Natural killer cell (primary cell): ENCODE results near the gene CHCHD4. TPM values are rescaled to one million over a fixed set of nuclear protein-coding genes. Genes with fewer than 3 reads are reported as not detected.

Source experiments
- ATAC-seq, 3 donors: fragments of 150-1000 bp in 2 of 3; fragments of 200-7000 bp in 1 of 3; cut with Tn5 transposase; 1 replicate in 1 of 3; 2 replicates in 2 of 3; pipeline ENCODE4 v1.10.0; 2021; ENCODE audit warnings: mild to moderate bottlenecking in 2 of 3, moderate library complexity in 2 of 3
- DNase-seq, 2 donors: peaks; one replicate each; pipeline versions ENCODE4 v3.0.0 to v3.0.0-alpha.2; 2013 to 2021; ENCODE audit warnings: mixed read lengths in 1 of 2
- H3K27ac ChIP-seq: one replicate; pipeline ENCODE4 v1.5.1; 2013; ENCODE audit warnings: mild to moderate bottlenecking, low read length
- H3K27me3 ChIP-seq: one replicate; pipeline ENCODE4 v1.6.1; 2013; ENCODE audit warnings: low read length; ENCODE audit not compliant: control insufficient read depth, insufficient read depth
- H3K36me3 ChIP-seq: one replicate; pipeline ENCODE4 v1.6.1; 2013; ENCODE audit warnings: low read length; ENCODE audit not compliant: control insufficient read depth, insufficient read depth
- H3K4me1 ChIP-seq: one replicate; pipeline ENCODE4 v1.6.1; 2013; ENCODE audit warnings: low read length; ENCODE audit not compliant: control insufficient read depth, insufficient read depth
- H3K4me3 ChIP-seq: one replicate; pipeline ENCODE4 v1.5.1; 2013; ENCODE audit warnings: low read length
- H3K9me3 ChIP-seq: one replicate; pipeline ENCODE4 v1.6.1; 2013; ENCODE audit warnings: low read length; ENCODE audit not compliant: control insufficient read depth, insufficient read depth
- H3K27ac Mint-ChIP-seq, 2 donors: one replicate each; pipeline ENCODE4 v1.8.0; 2022; ENCODE audit warnings: mild to moderate bottlenecking in 2 of 2, mixed read lengths in 2 of 2, moderate library complexity in 1 of 2
- H3K27me3 Mint-ChIP-seq, 2 donors: one replicate each; pipeline ENCODE4 v1.8.0; 2022; ENCODE audit warnings: low read depth in 2 of 2, mixed read lengths in 2 of 2
- H3K36me3 Mint-ChIP-seq: one replicate; pipeline ENCODE4 v1.8.0; 2022; ENCODE audit warnings: mixed read lengths
- H3K4me1 Mint-ChIP-seq, 2 donors: one replicate each; pipeline ENCODE4 v1.8.0; 2022; ENCODE audit warnings: mixed read lengths in 2 of 2
- H3K4me3 Mint-ChIP-seq: one replicate; pipeline ENCODE4 v1.8.0; 2022; ENCODE audit warnings: mild to moderate bottlenecking, moderate library complexity, mixed read lengths
- H3K9me3 Mint-ChIP-seq, 2 donors: one replicate each; pipeline ENCODE4 v1.8.0; 2022; ENCODE audit warnings: mixed read lengths in 2 of 2
- WGBS: methylation state at CpG from one replicate; pipeline ENCODE4 v1.1.7; 2013; ENCODE audit warnings: missing lambda C conversion rate; ENCODE audit not compliant: insufficient coverage; 5-methylcytosine and 5-hydroxymethylcytosine counted together
- intact Hi-C: fragments of 100-400 bp; cut with micrococcal nuclease; formaldehyde crosslinking; loops from one replicate; pipeline ENCODE4 v1.14.2; 2022
- total RNA-seq, 4 donors: library from RNA; stranded (reverse); fragments of 120-200 nt in 1 of 4; gene quantifications; one replicate each; pipeline versions ENCODE4 v1.2.3 to v1.2.4, GENCODE V29; 2013 to 2022
- TF ChIP-seq, protein P1 (sequence below): fragments of 200-600 bp; IDR thresholded peaks from one replicate; pipeline ENCODE4 v1.8.0; 2022; ENCODE audit warnings: antibody characterized with exemption

CHCHD4 gene
- total RNA-seq, 3 donors from 2014 or later (not counting 1 experiment from before 2014, with no cell fraction given): 2.1 to 4.3 (median 3.4) TPM

DNA sequence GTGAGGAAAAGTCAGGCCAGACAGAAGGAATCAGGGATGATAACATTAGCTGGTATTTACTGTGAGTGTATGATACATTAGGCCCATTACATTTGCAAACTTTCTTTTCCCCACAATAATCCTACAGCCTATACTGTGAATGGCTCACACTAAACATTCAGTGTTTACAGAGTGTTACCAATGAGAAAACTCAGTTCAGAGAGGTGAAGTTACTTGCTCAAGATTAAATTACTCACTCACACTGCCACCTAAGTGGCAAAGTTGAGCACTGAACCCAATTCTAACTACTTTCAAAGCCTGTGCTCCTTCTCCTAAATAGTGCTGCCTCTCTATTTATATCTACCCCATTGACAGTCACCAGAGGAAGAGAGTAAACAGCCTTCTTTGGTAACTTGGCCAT, 45.2 kb upstream of the CHCHD4 start:
- ATAC-seq (no peak), DNase-seq (no peak)
- no peak overlapping the region for H3K4me3 ChIP-seq
- Mint-ChIP-seq H3K36me3 (peaks cover 50% of the 10 kb centered on the region), H3K27ac (peak overlapping the region in 1 of 2 donors; percentile 44), H3K9me3 (no peaks in the 10 kb centered on the region), H3K27me3 (no peaks in the 10 kb centered on the region), H3K4me1 (peaks cover 20 to 22% of the 10 kb centered on the region in 2 donors), H3K4me3 (no peak overlapping the region)
- peaks cover 2% of the 10 kb centered on the region for H3K4me1 ChIP-seq
- TF ChIP-seq, protein P1, sequence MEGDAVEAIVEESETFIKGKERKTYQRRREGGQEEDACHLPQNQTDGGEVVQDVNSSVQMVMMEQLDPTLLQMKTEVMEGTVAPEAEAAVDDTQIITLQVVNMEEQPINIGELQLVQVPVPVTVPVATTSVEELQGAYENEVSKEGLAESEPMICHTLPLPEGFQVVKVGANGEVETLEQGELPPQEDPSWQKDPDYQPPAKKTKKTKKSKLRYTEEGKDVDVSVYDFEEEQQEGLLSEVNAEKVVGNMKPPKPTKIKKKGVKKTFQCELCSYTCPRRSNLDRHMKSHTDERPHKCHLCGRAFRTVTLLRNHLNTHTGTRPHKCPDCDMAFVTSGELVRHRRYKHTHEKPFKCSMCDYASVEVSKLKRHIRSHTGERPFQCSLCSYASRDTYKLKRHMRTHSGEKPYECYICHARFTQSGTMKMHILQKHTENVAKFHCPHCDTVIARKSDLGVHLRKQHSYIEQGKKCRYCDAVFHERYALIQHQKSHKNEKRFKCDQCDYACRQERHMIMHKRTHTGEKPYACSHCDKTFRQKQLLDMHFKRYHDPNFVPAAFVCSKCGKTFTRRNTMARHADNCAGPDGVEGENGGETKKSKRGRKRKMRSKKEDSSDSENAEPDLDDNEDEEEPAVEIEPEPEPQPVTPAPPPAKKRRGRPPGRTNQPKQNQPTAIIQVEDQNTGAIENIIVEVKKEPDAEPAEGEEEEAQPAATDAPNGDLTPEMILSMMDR: no peak
- intact Hi-C loops: no loop called here
- H3K9me3 ChIP-seq: no peaks in the 10 kb centered on the region
- no peak overlapping the region for H3K27ac ChIP-seq
- no peaks in the 10 kb centered on the region for H3K27me3 ChIP-seq
- peaks cover 81% of the 10 kb centered on the region for H3K36me3 ChIP-seq

DNA sequence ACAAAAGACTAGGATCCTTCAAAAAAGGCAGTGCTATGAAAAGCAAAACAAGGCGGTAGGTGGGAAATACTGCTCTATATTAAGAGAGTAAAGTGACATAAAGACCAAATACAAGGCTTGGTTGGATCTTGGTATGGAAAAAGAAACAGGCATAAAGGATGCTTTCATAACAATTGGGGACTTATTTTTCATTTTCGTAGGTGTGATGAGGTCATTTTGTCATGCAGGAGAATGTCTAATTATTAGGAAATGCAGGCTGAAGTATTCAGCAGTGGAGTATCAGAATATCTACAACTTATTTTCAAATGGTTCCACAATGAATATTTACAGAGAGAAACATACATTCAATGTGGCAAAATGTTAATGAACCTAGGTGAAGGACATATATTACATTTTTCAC, 44.8 kb upstream of the CHCHD4 start:
- intact Hi-C loops: no loop called here
- no peak overlapping the region for H3K4me3 Mint-ChIP-seq

DNA sequence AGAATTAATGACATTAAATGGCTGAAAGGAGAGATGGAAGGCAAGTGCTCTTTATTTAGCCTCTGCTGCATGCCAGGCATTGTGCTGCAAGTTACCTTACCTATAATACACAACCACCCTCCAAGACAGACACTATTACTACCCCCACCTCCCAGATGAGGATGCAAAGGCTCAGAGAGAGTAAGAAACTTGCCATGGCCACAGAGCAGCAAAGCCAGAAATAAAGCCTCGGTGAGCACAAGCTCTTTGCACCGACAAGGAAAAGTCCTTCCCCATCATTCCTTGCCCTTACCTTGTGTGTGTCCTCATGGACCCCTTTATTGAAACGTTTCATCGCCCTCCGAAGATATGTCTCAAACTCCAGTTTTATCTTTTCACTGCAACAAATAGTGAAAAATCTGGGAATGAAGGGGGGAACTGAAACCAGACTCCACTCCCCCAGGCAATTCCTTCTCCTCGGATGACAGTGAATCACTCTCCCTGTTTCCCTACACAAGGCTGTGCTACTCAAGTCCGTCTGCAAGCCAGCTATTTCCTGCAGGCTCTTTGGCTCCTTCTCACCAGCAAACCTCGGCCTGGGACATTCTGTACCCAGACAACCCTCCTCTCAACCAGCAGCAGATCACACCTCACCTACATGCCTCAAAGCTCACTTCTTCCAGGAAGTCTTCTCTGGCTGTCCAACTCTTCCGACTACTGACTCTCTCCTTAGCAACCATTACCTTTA, 42.4 kb upstream of the CHCHD4 start:
- no peak overlapping the region for H3K4me3 ChIP-seq
- H3K27me3 ChIP-seq: no peaks in the 10 kb centered on the region
- H3K27ac Mint-ChIP-seq: no peak overlapping the region
- ATAC-seq (no peak), DNase-seq (no peak)
- H3K4me1 Mint-ChIP-seq: peaks cover 9 to 14% of the 10 kb centered on the region in 2 donors
- H3K27ac ChIP-seq: no peak overlapping the region
- no peak overlapping the region for H3K4me3 Mint-ChIP-seq
- intact Hi-C loops: no loop called here
- H3K36me3 ChIP-seq: peaks cover 96% of the 10 kb centered on the region
- TF ChIP-seq, protein P1: no peak
- H3K9me3 Mint-ChIP-seq: no peaks in the 10 kb centered on the region
- peaks cover 57% of the 10 kb centered on the region for H3K36me3 Mint-ChIP-seq
- no peaks in the 10 kb centered on the region for H3K4me1 ChIP-seq
- no peaks in the 10 kb centered on the region for H3K9me3 ChIP-seq
- no peaks in the 10 kb centered on the region for H3K27me3 Mint-ChIP-seq
- 96% methylated on average over 7 of the region's 9 CpGs for WGBS

More for the DNA sequence above, 44.8 kb upstream of the CHCHD4 start:
- H3K9me3 Mint-ChIP-seq: no peaks in the 10 kb centered on the region
- peaks cover 16 to 18% of the 10 kb centered on the region in 2 donors for H3K4me1 Mint-ChIP-seq
- DNase-seq: no peak
- Histone ChIP-seq H3K4me1 (no peaks in the 10 kb centered on the region), H3K9me3 (no peaks in the 10 kb centered on the region), H3K27ac (no peak overlapping the region), H3K36me3 (peaks cover 86% of the 10 kb centered on the region), H3K27me3 (no peaks in the 10 kb centered on the region), H3K4me3 (no peak overlapping the region)
- no peak for ATAC-seq
- peaks cover 50% of the 10 kb centered on the region for H3K36me3 Mint-ChIP-seq
- no peaks in the 10 kb centered on the region for H3K27me3 Mint-ChIP-seq
- TF ChIP-seq, protein P1: no peak
- H3K27ac Mint-ChIP-seq: no peak overlapping the region
- 100% methylated on average over 1 of the region's 2 CpGs for WGBS

DNA sequence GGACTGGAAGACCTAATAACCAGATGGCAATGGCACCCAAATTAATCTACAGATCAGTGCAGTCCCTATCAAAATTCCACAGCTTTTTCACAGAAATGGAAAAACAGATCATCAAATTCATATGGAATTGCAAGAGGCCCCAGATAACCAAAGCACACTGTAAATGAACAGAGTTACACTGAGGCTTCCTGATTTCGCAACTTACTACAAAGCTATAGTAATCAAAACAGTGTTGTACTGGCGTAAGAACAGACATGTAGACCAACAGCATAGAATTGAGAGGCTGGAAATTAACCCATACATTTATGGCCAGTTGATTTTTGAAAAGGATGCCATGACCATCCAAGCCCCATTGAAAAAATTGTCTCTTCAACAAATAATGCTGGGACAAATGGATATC, 37.5 kb upstream of the CHCHD4 start:
- intact Hi-C loops: no loop called here
- Mint-ChIP-seq H3K4me1 (peaks cover 8% of the 10 kb centered on the region in 2 donors), H3K27me3 (no peaks in the 10 kb centered on the region), H3K9me3 (peaks cover 2 to 6% of the 10 kb centered on the region in 2 donors), H3K36me3 (peaks cover 58% of the 10 kb centered on the region), H3K27ac (peak overlapping the region in 1 of 2 donors; percentile 32), H3K4me3 (no peak overlapping the region)
- Histone ChIP-seq H3K9me3 (no peaks in the 10 kb centered on the region), H3K36me3 (peaks cover 96% of the 10 kb centered on the region), H3K4me1 (no peaks in the 10 kb centered on the region), H3K27ac (no peak overlapping the region), H3K27me3 (no peaks in the 10 kb centered on the region), H3K4me3 (no peak overlapping the region)
- no peak for ATAC-seq
- TF ChIP-seq, protein P1: no peak
- no peak for DNase-seq
- WGBS: 100% methylated on average over 2 of the region's 2 CpGs
